Smooth muscle cell of the brain vasculature (primary cell): ENCODE results near the gene GRK1.

Source experiments
- DNase-seq: peaks from one replicate; pipeline ENCODE4 v3.0.0-alpha.2; 2012; ENCODE audit warnings: low read depth, low spot score

GRK1 gene

DNA sequence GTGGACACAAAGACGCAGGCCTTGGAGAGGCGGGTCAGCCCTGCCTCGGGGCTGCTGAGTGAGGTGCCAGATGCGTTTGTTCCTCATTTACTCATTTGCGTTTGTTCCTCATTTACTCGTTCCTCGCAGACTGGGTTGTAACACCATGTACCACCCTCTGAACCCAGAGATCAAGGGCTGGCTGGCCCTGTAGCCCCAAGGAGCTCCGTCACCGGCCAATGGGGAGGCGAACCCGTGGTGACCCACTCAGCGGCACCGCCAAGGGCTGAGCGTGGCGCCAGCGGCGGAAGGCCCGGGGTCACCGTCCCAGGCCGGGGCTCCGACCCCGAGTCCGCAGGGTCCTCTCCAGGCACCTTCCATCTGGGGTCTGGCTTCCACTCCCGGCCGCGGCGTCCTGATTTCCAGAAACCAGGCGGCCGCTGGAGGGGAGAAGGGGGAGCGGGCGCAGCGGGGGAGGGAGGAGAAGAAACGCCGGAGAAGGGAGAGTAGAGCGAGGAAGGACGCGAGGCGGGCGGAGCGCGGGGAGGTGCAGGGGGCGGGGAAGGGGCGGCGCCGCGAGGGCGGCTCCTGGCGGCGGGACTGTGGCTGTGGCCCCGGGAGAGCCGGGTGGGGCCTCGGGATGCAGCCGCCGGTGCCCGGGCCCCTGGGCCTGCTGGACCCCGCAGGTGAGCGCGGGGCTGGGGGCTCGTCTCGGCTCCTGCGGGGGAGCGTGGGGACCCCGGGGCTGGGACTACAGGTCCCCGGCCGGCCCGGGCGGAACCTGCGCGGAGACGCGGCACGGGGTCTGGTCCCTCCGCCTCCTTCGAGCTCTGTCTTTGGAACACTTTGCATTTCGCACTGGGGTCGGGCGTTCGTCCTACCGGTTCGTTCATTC lies 91.9 kb downstream of the GRK1 start, which contains the start of gene TMEM255B:
TMEM255B (plus strand) TSS at position 576 of the 874 bp plus-strand sequence; CDS start at position 620, 44 bp downstream.
- DNase-seq, result no peak

DNA sequence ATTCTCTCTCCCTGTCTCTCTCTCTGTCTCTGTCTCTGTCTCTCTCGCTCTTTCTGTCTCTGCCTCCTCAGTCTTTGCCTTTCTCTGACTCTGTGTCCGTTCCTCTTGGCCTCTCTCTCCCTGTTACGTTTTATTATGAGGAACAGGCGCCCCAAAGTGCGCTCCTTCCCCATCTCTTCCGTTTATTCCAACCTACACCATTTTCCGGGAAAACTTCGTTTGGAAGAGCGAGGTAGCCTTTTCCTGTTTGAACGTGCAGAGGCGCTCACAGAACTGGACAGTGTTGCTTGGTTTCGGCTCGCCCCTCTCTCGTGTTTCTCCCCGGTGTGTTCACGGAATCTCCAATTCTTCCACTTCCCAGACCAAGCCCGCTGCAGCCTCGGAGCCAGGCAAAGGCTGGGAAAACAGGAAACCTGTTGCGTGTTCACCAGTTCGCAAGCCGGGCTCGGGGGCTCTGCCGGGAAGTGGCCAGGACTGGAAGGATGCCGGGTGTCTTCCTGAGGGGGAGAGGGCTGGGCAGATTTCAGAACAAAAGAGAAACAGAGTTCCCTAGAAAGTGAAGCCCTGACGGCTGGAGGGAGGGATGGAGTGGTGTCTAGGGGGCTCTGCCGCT lies 92.6 kb downstream of the GRK1 start:
- no peak for DNase-seq

DNA sequence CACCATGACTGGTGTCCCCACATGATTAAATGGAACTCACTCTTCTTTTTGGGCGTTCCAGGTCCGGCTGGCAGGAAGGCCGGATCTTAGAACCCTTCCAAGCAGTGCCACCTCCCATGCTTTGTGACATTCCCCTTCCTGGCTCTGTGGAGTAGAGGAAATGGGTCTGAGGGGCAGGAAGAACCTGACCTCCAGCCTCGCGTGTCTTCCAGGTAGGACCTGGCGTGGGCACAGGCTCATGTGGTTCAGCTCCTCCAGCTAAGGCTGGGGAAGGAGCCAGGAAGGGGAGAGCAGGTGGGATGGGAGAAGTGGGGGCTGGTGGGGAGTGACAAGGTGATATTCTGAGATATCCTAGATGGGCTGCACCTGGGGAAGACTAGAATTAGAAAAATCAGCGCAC lies 94.1 kb downstream of the GRK1 start:
- no peak for DNase-seq

DNA sequence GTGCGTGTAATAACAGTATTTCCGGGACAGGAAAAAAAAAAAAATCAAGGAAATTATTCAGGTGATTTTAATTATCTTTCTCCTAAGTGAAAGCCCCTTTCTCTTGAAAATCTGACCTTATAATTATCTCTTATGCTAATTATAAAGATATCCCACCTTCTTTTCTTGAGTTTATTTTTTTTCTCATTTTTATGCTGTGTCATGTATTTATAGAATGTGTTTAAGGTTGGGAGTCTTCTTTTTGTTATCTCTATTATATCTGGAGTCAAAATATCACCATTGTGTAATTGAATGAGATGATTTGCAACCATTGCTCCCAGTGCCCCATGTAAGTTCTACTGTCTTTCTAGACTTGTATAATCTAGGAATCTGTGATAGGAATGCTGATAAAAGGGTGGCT lies 95.1 kb downstream of the GRK1 start:
- no peak for DNase-seq

DNA sequence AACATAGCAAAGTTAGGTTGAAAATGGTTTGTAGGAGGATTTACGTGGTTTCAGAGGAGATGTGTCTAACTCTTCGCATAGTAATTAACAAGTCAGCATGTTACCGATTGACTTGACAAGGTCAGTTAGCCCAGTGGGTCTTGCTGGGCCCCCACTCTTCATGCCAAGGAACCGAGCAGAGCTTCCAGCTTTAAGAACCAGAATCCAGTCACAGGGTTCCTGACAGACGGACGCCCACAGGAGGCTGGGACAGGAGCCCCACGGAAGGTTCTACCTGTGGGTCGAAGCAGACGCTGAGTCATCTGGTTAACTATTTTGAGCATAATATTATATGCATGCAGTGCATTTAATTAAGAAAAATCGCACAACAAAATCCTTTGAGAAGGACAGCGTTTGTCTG lies 95.5 kb downstream of the GRK1 start:
- DNase-seq, result no peak

DNA sequence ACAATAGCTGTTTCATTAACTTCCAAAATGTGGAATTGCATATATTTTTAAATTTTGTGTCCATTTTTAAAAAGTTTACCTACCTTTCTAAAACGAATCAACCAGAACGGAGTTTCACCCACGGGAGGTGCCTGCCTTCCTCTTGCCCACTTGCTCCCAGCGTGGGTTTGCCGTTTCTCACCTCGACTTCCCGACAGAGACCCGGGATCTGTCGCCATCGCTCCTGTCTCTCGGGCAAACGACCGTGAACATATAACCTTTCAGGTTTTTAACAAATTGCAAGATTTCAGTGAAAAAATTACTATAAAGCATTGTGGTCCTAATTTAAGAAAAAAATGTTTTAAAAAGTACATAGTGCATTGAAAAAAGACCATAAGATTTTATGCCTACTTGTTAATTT lies 96.2 kb downstream of the GRK1 start:
- no peak for DNase-seq

DNA sequence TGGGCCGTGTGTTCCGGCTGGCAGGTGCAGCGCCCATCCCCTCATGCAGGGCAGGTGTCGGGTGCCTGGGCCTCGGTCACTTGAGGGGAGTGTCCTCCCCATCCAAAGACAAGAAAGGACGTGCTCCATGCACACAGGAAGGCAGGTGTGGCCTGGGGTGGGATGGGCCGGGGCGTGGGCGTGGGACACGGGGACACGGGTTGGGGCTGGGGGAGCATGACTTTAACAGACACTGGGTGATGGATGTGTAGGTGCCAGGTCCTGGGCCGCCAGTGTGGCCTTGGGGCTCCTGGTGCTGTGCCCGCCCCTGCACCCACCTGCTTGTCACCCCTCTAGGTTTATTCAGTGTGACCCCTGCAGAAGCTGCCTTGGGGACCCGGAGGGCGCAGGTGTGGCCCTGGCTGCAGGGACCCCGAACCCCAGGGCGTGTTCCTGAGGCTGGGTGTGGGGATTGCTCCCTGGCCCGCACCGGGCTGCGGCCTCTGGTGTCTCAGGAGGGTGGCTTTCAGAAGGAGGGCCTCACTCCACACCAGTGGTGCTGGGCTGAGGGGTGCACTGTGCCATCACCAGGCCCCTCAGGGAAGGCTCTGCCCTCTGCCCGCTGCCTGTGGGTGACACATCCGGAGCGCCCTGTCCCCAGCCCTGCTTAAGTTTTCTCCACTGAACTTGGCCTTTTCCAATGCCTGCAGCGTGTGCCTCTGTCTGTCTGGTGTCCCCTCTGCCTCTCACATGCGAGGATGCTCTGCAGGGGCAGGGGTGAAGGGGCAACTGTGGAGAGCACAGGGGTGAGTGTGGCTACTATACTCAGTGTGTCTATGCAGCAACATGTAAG lies 97.2 kb downstream of the GRK1 start:
- no peak for DNase-seq

DNA sequence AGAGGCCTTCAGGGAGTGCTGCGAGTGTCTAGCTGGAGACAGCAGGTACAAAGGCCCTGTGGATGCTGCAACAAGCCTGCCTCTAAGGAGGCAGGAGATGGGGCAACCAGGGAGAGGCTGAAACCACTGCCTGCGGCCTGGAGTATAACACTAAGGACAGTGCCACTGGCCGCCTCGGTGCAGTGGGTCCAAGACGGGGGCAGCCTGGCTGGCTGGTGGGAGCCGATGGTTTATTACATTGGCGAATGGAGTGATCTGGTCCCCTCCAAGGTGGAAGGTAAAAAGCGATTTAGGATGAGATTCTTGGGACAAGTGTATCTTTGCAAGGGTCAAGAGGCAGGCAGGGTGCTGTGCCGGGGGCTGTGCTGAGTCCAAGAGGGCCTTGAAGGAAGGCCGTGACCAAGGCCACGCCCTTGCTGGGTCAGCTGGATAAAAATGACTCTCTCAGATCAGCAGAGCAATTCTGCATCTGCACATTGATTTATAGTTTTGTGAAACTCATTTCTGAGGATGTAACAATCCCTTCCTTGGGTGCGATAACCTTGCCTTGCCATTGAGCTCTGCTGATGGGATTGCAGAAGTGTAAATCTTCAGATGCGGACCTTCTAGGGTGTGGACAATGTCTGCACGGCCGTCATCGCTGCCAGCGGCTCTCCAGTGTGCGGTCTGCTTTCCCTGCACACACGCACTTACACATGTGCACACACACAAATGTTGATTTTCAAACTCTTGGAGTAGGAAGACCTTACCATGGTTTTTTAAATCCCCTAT lies 98.0 kb downstream of the GRK1 start:
- no peak for DNase-seq

DNA sequence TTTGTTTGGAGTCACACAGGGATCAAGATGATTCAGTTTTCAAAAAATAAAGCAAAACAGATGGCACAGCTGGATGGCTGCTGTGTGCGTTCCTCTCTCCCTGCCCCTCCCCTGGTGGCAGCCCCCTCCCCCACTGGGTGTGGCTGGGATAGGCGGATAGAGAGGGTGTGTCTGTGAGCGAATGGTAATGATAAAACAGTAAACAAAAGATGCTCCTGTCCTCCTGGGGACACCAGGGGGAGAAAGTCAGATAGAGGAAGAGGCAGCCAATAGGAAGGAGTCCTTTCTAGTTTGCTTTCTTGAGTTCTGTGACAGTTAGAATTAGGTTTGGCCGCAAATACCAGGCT lies 98.5 kb downstream of the GRK1 start:
- DNase-seq, result peak; percentile 23

DNA sequence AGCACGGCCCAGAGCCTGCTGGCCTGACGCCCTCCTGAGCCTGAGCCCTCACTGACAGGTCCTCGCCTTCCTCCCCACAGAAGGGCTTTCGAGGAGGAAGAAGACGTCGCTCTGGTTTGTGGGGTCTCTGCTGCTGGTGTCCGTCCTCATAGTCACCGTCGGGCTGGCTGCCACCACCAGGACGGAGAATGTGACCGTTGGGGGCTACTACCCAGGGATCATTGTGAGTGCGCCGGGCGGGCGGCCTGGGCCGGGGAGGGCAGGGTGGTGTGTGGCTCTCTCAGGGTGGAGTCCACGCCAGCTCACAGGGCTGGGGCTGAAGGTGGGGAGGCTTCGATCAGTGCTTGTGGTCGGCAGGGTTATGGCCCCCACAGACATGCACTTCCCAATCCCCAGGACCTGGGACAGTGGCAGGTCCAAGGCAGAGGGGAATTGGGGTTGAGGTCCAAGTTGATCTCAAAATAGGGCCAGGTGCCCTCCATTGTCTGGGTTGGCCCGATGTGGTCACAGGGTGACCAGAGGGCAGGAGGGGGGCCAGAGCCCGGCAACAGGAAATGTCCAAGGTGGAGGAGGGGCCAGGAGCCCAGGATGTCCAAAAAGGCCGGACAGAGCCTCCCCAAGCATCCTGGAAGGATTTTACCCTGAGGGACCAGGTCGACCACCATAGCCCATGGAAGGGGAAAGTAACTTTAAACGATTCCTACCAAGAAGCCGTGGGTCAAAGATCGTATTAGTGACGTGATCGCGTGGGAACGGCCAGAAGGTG lies 99.2 kb downstream of the GRK1 start:
- DNase-seq, result no peak

DNA sequence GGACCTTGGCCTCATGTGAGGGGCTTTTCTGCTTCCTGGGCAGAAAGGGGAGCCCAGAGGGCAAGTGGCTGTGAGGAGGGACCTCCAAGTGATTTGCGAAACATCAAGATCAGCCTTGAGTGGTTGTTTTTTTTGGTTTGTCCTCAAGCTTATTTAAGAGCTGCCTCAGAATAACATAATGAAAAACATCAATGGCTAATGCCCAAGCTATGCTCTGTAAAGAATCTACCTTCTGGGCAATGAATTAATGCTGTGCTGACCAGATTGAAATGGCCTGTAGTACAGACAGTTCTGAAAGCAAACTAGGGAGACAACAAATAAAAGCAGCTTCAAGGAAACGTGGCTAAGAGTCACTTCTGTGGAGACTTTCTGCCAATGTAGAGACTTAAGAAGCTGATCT lies 100.3 kb downstream of the GRK1 start:
- DNase-seq, result no peak

DNA sequence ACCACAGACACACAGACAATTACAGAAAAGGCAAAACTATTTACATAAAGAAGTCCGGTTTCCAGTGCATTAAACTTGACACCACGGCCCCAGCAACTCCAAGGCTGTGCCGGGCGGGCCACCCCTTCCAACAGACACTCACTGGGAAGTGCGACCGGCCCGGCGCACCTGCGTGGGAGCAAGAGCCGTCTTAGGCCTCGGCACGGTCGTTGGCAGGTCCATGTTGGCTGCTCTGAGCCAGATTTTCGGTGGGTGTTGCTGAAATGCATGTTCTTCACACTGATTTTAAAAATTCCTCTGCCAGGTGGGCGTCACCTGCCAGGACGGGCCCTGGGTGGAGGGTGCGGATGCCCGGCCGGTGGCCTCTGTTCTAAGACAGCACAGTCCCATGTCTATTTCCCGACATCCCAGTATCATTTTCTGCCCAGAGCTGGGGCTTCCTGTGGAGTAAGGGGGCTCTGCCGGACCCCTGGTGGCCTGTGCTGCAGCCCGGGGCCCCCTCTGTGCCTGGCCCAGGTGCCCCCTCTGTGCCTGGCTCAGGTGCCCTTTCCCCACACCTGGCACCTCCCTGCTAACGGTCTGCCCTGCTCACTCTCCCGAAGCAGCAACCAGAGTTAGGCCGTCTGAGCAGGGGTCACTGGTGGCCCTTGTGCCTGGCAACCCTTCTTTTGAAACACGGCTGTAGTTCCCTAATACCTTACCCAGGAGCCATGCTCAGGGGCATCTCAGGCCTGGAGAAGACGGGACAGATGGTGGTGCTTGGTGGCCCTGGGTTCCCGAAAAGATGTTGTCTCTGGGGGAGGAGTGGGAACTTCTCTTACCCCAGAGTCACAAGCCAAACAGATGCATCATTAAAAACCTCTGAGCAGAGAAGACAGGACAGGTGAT lies 101.2 kb downstream of the GRK1 start:
- no peak for DNase-seq

DNA sequence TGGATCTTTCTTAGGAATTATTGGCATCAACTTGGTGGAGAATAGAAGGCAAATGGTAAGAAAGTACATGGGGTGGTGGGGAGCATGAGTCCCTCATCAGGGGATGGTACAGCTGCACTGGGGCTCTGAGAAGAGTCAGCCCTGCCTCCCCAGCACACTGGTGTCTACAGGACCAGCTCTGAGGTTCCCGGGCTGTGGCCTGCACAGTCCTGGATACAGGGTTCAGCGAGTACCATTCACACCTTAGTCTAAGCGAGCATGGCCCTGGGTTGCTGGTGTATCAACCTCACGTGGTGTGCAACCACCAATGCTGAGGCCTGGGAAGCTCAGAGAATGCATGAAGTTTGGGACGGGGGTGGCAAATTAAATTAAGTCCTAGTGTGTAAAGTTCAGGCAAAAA lies 102.1 kb downstream of the GRK1 start:
- DNase-seq, result no peak

DNA sequence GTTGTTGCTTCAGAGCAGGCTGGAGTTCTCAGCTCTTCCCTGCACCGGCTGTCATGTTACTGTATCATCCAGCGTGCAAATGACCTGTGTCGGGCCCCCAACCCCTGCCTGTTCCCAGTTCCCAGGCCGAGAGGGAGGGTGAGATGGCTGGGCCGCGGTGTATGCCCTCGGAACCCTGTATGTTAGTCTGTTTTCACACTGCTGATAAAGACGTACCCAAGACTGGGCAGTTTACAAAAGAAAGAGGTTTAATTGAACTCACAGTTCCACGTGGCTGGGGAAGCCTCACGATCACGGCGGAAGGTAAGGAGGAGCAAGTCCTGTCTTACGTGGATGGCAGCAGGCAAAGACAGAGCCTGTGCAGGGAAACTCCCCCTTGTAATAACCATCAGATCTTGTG lies 102.9 kb downstream of the GRK1 start:
- DNase-seq, result no peak

DNA sequence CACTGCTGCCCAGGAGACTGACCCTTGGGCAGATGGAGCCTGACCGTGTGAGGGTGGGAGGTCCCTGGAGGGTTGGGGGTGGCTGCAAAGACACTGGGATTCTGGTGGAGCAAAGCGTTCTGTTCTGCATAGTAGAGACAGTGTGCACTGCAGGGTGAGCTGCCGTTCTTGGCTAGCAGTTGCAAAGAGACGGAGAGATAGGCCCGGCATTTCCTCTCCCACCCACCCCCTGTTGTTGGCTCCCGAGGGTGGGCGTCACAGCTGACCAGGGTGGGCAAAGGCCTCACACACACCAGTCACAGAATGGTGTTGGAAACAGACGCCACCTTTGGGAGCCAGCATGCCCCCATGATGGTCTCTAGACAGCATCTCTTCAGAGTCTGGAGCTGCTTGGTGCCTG lies 103.4 kb downstream of the GRK1 start:
- no peak for DNase-seq

DNA sequence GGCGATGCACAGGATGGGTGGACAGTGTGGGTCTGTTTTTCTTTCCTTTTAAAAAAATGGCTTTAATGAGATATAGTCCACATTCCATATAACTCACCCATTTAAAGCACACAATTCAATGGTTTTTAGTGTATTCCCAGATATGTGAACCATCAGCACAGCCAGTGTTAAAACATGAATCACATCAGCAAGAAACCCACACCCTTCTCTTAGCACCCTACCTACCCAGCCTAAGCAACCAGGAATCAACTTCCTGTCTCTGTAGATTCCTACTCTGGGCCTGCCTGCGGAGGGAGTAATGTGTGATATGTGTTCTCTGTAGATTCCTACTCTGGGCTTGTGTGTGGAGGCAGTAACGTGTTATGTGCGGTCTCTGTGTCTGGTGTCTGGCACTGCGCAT lies 103.9 kb downstream of the GRK1 start:
- DNase-seq, result no peak

DNA sequence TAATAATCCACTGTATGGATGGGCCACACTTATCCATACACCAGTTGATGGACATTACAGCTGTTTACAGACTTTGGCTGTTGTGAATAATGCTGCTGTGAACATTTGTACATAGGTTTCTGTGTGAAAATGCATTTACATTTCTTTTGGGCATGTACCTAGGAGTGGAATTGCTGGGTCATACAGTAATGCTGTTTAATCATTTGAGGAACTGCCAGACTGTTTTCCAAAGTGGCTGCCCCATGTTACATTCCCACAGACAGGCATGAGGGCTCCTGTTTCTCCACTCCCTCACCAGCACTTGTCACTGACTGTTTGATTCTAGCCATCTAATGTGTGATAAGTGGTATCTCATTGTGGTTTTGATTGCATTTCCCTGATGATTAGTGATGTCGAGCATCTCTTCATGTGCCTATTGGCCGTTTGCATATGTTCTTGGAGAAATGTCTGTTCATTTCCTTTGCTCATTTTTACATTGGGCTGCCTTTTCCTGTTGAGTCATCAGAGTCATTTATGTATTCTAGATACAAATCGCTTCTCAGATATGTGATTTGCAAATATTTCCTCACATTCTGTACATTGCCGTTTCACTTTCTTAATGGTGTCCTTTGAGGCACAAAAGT lies 104.8 kb downstream of the GRK1 start:
- no peak for DNase-seq

DNA sequence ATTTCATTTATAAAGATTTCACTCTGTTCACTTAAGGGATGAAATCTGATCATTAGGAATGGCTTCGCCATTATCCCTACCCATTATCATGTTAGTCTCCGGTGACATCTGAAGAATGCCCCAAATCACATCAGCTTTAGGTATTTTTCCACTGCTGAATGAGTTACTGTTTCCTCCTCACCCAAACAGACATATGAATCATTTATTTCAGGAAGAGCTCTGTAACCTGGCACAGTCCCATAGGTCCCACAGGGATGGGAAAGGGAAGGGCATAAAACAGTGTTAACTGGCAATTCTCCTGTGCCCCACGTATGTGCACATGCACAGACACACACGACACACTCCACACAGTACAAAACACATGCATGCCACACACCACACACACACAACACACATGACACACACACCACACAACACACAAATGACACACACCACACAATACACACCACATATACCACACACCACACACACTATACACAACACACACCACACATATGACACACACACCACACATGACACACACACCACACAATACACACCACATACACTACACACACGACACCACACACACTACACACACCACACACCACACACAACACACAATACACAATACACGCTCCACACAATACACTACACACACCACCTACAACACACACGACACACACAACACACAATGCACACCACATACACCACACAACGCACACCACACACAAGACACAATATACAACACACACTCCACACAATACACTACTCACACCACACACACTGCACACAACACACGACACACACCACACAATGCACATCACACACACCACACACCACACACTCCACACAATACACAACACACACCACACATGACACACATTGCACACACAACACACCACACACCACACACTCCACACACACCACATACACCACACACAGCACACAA lies 107.4 kb downstream of the GRK1 start:
- no peak for DNase-seq
